Measurements from ENCODE around the gene ALK.

The ALK gene

GRCh38 chr2:29561181-29561580 lies 360.2 kb downstream of the ALK start:
- TF ChIP-seq, protein P1, sequence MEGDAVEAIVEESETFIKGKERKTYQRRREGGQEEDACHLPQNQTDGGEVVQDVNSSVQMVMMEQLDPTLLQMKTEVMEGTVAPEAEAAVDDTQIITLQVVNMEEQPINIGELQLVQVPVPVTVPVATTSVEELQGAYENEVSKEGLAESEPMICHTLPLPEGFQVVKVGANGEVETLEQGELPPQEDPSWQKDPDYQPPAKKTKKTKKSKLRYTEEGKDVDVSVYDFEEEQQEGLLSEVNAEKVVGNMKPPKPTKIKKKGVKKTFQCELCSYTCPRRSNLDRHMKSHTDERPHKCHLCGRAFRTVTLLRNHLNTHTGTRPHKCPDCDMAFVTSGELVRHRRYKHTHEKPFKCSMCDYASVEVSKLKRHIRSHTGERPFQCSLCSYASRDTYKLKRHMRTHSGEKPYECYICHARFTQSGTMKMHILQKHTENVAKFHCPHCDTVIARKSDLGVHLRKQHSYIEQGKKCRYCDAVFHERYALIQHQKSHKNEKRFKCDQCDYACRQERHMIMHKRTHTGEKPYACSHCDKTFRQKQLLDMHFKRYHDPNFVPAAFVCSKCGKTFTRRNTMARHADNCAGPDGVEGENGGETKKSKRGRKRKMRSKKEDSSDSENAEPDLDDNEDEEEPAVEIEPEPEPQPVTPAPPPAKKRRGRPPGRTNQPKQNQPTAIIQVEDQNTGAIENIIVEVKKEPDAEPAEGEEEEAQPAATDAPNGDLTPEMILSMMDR (IDR thresholded peaks at IDR 0.05; ENCODE audit: low read depth, low read length): no peak
- DNase-seq (ENCODE audit: extremely low read depth, low read depth): no peak

DNA sequence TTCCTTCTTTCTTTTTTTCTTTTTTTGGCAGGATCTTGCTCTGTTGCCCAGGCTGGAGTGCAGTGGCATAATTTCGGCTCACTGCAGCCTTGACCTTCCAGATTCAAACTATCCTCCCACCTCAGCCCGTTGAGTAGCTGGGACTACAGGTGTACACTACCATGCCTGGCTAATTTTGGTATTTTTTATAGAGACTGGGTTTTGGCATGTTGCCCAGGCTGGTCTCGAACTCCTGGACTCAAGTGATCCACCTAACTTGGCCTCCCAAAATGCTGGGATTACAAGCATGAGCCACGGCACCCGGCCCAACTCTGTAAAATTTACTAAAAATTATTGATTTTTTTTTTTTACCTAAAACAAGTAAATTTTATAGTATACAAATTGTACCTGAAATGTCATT lies 360.8 kb downstream of the ALK start:
- TF ChIP-seq, protein P1 (IDR thresholded peaks at IDR 0.05; ENCODE audit: low read depth, low read length): no peak
- DNase-seq (ENCODE audit: extremely low read depth, low read depth): no peak

DNA sequence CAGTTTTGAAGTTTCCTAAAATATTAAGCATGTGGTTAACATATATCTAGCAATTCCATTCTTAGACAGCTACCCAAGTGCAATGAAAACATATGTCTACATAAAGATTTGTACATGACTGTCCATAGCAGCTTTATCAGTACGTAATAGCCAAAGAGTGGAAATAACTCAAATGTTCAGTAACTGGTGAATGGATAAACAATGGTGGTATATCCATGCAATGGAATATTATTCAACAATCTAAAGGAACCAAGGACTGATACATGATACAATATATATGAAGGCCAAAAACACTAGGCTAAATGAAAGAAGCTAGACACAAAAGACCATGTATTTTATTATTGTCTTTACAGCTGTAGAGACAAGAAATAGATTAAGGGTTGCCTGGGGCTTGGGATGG lies 361.4 kb downstream of the ALK start:
- TF ChIP-seq, protein P1 (IDR thresholded peaks at IDR 0.05; ENCODE audit: low read depth, low read length): no peak
- no peak for DNase-seq (ENCODE audit: extremely low read depth, low read depth)

GRCh38 chr2:29559578-29559977 lies 361.8 kb downstream of the ALK start:
- TF ChIP-seq, protein P1 (IDR thresholded peaks at IDR 0.05; ENCODE audit: low read depth, low read length): no peak
- no peak for DNase-seq (ENCODE audit: extremely low read depth, low read depth)

DNA sequence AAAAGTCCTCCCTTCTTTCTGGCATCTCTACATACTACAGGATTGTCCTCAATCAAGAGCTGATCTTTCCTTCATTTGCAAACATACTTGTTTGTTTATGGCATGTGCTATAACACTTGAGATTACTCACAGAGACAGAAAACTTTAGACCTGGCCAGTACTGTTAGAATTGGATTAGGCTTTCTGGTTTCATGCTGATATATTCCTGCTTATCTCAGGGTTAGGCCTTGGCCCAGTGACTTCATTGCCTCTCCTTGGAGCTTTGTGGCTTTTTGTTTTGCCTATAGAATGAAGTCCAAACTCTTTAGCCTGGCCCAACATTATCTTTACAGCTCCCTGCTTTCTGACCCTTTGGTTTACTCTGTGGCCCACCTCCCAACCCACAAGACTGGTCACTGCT lies 363.3 kb downstream of the ALK start:
- TF ChIP-seq, protein P1 (IDR thresholded peaks at IDR 0.05; ENCODE audit: low read depth, low read length): no peak
- DNase-seq (ENCODE audit: extremely low read depth, low read depth): no peak

GRCh38 chr2:29557268-29557667 lies 364.1 kb downstream of the ALK start:
- DNase-seq (ENCODE audit: extremely low read depth, low read depth): no peak
- TF ChIP-seq, protein P1 (IDR thresholded peaks at IDR 0.05; ENCODE audit: low read depth, low read length): no peak

GRCh38 chr2:29549069-29549380 lies 372.4 kb downstream of the ALK start:
- TF ChIP-seq, protein P1 (IDR thresholded peaks at IDR 0.05; ENCODE audit: low read depth, low read length): no peak
- DNase-seq (ENCODE audit: extremely low read depth, low read depth): peak; percentile 10

Data from AG09319 (cell line).